GM21526 (cell line): Measurements from ENCODE around the gene HTR6.
"Not testable (repeated sequence)": the region's sequence is repeated elsewhere in the genome, so short reads cannot be mapped to it uniquely, and the experiment has no call there.

ENCODE experiments used
- ATAC-seq: cut with Tn5 transposase; IDR thresholded peaks from one replicate; pipeline ENCODE4 v1.9.1; 2021; ENCODE audit warnings: moderate library complexity; ENCODE audit not compliant: unreplicated experiment, low FRiP score

The HTR6 gene

GRCh38 chr1:19637606-19638005, 27.1 kb upstream of the HTR6 start:
- no peak for ATAC-seq

GRCh38 chr1:19639228-19639627, 25.4 kb upstream of the HTR6 start:
- not testable (repeated sequence) for ATAC-seq

- ATAC-seq: no peak
These were observed 24.7 kb upstream of the HTR6 start for GRCh38 chr1:19639999-19640362.

- no peak for ATAC-seq
These were observed 24.0 kb upstream of the HTR6 start for GRCh38 chr1:19640363-19641316.

- no peak for ATAC-seq
These were observed 21.6 kb upstream of the HTR6 start for GRCh38 chr1:19643121-19643520.

- ATAC-seq: no peak
These were observed 20.9 kb upstream of the HTR6 start, which contains the start of gene NBL1 for GRCh38 chr1:19643602-19644394. NBL1 (plus strand) TSS chr1:19644311; CDS start chr1:19655031, 10,720 bp downstream.

- ATAC-seq: no peak
These were observed 20.3 kb upstream of the HTR6 start for GRCh38 chr1:19644395-19644680.

- no peak for ATAC-seq
These were observed 19.8 kb upstream of the HTR6 start for GRCh38 chr1:19644681-19645410.

GRCh38 chr1:19645411-19646251, 19.0 kb upstream of the HTR6 start:
- ATAC-seq: no peak

- no peak for ATAC-seq
These were observed 18.0 kb upstream of the HTR6 start for GRCh38 chr1:19646377-19647319.

- no peak for ATAC-seq
These were observed 17.0 kb upstream of the HTR6 start for GRCh38 chr1:19647643-19648042.

GRCh38 chr1:19648239-19648638, 16.4 kb upstream of the HTR6 start:
- no peak for ATAC-seq

GRCh38 chr1:19648689-19649088, 16.0 kb upstream of the HTR6 start:
- ATAC-seq: no peak

GRCh38 chr1:19650416-19651140, 14.1 kb upstream of the HTR6 start:
- ATAC-seq: no peak

GRCh38 chr1:19651141-19651737, 13.4 kb upstream of the HTR6 start:
- no peak for ATAC-seq

GRCh38 chr1:19654386-19654785, 10.3 kb upstream of the HTR6 start:
- no peak for ATAC-seq

- no peak for ATAC-seq
These were observed 9.6 kb upstream of the HTR6 start for GRCh38 chr1:19654886-19655717.
